Neuron (in vitro differentiated cells): ENCODE measurements around the gene COLQ.
"Not testable (repeated sequence)": the region's sequence is repeated elsewhere in the genome, so short reads cannot be mapped to it uniquely, and the experiment has no call there.

Experiments
- H2AFZ ChIP-seq: one replicate; pipeline ENCODE4 v1.6.1; 2013; ENCODE audit warnings: low read depth, mild to moderate bottlenecking, inconsistent platforms, low read length, moderate library complexity
- H3K27me3 ChIP-seq: one replicate; pipeline ENCODE4 v1.6.1; 2013; ENCODE audit warnings: low read length; ENCODE audit not compliant: insufficient read depth
- H3K36me3 ChIP-seq: one replicate; pipeline ENCODE4 v1.6.1; 2013; ENCODE audit warnings: low read length; ENCODE audit not compliant: insufficient read depth
- H3K4me1 ChIP-seq: one replicate; pipeline ENCODE4 v1.6.1; 2013; ENCODE audit warnings: low read length; ENCODE audit not compliant: insufficient read depth
- H3K4me3 ChIP-seq: 2 replicates; pipeline ENCODE4 v1.5.1; 2013; ENCODE audit warnings: mild to moderate bottlenecking, low read length, moderate library complexity
- H3K9me3 ChIP-seq: one replicate; pipeline ENCODE4 v1.6.1; 2013; ENCODE audit warnings: low read length

The COLQ gene

DNA sequence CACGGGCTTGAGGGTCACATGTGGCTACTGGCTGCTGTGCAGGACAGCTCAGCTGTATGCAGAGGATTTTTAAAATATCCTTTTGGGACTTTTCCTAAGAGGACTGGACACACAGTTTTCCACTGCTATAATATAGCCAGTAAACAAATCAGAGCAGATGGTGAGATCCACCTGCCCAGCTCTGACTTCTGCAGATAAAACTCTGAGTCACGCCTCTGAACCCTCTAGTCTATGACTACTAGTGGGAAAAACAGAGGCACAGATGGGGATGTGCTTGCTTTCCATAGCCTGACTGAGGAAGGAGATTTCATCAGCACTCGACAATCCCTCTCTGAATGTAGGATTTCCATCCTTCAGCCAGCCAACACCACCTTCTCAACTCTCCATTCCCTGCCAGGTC lies 45.1 kb downstream of the COLQ start:
- no peak overlapping the region for H3K4me3 ChIP-seq
- H3K4me1 ChIP-seq = peaks cover 12% of the 10 kb centered on the region
- no peaks in the 10 kb centered on the region for H3K36me3 ChIP-seq
- no peaks in the 10 kb centered on the region for H3K9me3 ChIP-seq
- no peaks in the 10 kb centered on the region for H3K27me3 ChIP-seq
- H2AFZ ChIP-seq = no peak overlapping the region

DNA sequence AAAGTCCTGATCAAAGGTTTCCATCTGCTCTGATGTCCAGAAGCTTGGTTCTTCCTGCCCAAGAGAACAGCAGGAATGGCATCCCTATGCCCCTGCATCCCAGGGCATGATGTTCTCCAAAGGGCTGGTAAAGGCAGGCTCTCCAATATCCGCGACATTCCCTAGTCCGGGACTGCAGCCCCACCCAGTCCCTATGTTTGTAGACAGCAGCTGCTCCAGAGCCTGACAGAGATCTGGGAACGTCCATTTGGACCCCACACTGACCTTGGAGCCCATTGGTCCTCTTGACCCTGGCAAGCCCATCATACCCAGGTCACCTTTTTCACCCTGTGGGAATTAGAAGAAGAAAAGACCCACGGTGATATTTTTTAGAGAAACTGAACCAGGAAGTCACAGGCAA lies 46.3 kb downstream of the COLQ start:
- Histone ChIP-seq H3K36me3 (no peaks in the 10 kb centered on the region), H3K27me3 (no peaks in the 10 kb centered on the region), H3K9me3 (no peaks in the 10 kb centered on the region), H2AFZ (no peak overlapping the region), H3K4me1 (peaks cover 12% of the 10 kb centered on the region), H3K4me3 (no peak overlapping the region)

DNA sequence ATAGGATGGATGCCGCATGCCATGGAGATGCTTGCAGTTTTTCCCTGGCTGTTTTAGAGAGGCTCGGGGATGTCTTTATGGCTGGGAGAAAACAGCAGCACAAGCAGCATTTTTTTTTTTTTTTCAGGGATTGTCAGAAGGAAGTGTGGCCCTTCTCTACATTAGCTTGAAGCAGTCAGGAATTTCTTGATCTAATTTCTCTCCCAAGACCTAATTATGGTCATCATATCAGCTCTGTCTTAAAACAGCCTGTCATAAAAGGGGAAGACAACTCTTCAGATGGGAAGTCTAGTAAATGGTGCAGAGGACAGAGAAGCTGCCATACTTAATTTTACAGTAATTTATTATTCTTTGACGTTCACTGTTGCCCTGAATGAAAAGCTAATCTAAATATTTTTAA lies 49.6 kb downstream of the COLQ start:
- H3K9me3 ChIP-seq = no peaks in the 10 kb centered on the region
- H3K4me3 ChIP-seq = no peak overlapping the region
- no peaks in the 10 kb centered on the region for H3K27me3 ChIP-seq
- H3K4me1 ChIP-seq = no peaks in the 10 kb centered on the region
- H3K36me3 ChIP-seq = no peaks in the 10 kb centered on the region
- H2AFZ ChIP-seq = no peak overlapping the region

DNA sequence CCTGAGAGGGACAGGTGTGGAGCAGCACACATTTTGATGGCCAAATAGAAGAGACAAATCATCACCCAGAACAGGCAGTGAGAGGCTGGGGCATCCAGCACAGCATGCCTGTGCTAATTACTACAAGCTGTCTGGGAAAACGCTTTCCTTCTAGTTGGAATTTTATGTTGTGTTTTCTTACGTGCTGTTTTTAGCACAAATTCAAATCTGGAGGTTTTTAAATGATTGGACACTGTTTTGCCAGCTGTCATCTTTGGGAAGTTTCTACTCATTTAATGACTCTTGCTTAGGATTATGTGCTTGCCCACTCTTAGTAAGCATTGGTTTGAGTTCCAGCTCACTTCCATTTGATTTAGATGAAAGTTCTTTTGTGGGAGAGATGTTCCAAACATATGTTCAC lies 50.7 kb downstream of the COLQ start:
- Histone ChIP-seq H3K36me3 (peaks cover under 1% of the 10 kb centered on the region), H3K4me1 (no peaks in the 10 kb centered on the region), H3K27me3 (no peaks in the 10 kb centered on the region), H2AFZ (no peak overlapping the region), H3K9me3 (no peaks in the 10 kb centered on the region), H3K4me3 (no peak overlapping the region)

DNA sequence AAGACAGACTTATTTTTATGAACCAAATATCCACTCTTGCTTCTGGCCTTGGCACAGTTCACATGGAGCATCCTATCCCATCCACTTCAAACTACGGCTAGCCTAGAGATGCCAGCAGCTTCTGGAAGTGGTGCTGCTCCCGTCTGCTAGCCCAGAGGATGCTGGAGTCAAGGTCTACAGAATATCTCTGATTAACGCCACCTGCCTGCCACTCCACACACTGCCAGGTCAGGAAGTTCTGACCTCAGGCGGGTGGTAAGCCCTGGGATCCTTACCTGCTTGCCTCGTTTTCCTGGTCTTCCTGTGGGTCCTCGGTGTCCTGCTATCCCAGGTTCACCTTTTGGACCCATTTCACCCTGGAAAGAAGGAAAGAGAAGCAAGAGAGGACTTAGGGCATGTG lies 51.2 kb downstream of the COLQ start:
- Histone ChIP-seq H3K36me3 (peaks cover 1% of the 10 kb centered on the region), H2AFZ (no peak overlapping the region), H3K4me1 (no peaks in the 10 kb centered on the region), H3K27me3 (no peaks in the 10 kb centered on the region), H3K9me3 (no peaks in the 10 kb centered on the region), H3K4me3 (no peak overlapping the region)

DNA sequence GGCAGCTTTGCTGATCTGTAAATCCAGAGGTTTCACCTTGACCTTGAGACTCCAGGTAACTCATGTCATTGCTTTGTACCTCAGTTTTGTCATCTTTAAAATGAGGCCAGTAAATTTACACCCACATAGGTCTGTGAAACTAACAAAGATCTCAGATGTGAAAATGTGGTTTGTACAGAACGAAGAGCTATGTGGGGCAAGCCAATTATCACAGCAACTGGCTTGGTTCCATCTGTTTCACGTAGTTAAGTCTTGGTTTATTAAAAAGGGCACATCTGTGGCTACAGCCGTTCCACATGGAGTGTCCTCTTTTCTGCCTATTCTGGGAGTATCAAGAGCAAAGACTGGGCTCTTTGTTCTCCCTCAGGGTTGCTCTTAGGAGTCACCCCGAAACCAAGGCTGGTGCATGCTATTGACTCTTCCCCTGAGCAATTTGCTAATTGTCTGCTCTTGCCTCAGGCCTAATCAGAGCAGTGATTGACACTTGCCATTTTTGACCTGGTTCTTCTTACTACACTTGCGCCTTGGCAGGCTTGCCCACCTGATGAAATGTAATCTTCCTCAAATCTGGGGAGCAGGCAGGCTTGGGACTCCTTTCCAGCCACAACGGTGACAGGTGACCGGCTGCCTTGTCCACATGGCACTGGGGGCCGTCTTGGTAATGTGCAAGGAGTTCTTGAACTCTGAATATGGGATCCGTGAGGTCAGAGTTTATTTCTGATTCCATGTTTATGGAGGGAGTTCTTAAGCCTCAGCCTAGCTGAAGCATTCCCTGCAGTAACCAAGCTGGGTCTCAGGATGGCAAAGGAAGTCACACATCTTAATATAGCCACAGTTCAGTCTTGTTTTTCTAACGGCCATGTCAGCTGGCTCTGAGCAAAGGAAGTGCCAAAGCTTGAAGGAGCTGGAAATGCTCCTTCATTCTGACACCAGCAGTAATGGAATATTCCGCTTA lies 54.0 kb downstream of the COLQ start:
- H3K36me3 ChIP-seq = peaks cover 1% of the 10 kb centered on the region
- no peak overlapping the region for H3K4me3 ChIP-seq
- H2AFZ ChIP-seq = no peak overlapping the region
- no peaks in the 10 kb centered on the region for H3K27me3 ChIP-seq
- no peaks in the 10 kb centered on the region for H3K4me1 ChIP-seq
- H3K9me3 ChIP-seq = no peaks in the 10 kb centered on the region

DNA sequence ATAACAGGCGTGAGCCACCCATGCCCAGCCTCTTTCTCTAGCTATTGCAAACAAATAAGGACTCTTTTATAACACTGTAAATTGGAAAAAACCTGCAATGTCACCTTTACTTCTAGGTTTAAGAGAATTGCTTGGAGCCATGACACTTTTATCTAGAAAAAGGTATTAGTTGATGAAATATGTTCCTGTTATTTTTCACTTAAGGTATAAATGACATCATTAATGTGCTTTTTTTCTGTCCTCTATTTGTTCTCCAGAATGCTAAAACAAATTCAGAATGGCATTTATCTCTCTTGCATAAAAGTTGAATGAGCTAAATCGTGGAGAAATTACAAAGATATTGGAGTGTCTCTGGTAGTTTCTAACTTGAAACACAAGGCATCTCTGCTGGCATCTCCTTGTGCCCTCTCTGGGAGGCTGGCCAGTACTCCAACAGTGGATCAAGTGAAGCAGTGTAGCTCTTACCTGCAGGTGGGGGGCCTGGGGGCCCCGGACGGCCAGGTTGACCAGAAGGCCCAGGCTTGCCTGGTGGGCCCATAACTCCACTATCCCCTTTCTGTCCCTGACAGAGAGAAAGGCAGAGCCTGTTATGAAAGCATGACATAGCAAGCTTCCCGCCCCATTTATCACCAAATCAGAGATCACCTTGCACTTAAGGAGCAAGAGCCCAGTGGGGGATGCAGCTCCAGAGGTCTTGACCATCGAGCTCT lies 55.5 kb downstream of the COLQ start:
- Histone ChIP-seq H3K9me3 (no peaks in the 10 kb centered on the region), H3K27me3 (no peaks in the 10 kb centered on the region), H3K4me3 (no peak overlapping the region), H3K4me1 (no peaks in the 10 kb centered on the region), H2AFZ (no peak overlapping the region), H3K36me3 (peaks cover 1% of the 10 kb centered on the region)

DNA sequence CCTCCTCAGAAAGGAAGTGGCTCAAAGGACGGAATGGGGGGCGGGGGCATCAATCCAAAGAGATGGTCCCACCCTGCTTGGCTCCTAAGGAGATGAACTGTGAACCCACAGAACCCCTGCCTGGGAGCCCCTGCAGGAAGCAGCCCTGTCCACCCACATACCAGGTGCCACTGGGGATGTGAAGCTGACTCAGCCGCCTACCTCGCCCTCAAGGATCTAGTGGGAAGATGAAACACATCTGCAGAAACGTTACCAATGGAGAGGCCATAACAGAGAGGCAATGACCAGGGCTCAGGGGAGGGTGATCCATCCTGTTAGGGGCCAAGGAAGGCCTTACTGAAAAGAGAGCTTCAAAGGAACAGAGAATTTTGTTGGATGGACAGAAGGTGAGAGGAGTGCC lies 59.1 kb downstream of the COLQ start:
- no peak overlapping the region for H2AFZ ChIP-seq
- H3K36me3 ChIP-seq = peaks cover 1% of the 10 kb centered on the region
- H3K4me1 ChIP-seq = no peaks in the 10 kb centered on the region
- no peak overlapping the region for H3K4me3 ChIP-seq
- no peaks in the 10 kb centered on the region for H3K27me3 ChIP-seq
- no peaks in the 10 kb centered on the region for H3K9me3 ChIP-seq

DNA sequence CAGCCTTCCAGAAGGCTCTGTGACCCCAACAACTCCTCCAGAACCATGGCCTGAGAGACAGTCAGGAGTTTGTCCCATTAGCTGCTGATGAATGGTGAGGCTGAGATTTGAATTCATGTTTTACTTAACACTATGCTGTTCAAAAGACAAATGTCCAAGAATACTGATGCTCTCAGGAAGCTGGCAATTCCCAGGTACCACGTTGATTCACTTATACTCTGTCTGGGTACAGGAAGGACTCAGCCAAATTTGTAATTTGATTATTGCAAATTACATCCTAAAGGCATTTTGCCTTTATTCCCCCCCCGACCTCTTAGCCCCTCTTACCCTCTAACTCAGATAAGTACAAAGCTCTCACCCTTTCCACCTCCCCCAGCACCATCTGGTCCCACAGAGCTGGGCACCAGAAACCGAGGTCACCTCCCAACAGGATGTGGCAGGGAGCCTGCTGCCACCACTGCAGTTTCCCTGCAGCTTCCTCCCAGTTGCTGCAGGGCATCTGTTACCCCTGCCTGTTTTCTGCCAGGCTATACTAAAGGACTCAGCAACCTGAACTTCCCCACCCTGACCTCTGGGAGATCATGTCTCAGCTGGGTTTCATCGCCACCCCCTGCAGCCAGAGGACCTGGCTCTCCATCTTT lies 60.5 kb downstream of the COLQ start:
- Histone ChIP-seq H3K36me3 (peaks cover 1% of the 10 kb centered on the region), H3K4me1 (no peaks in the 10 kb centered on the region), H2AFZ (no peak overlapping the region), H3K9me3 (no peaks in the 10 kb centered on the region), H3K4me3 (no peak overlapping the region), H3K27me3 (no peaks in the 10 kb centered on the region)

DNA sequence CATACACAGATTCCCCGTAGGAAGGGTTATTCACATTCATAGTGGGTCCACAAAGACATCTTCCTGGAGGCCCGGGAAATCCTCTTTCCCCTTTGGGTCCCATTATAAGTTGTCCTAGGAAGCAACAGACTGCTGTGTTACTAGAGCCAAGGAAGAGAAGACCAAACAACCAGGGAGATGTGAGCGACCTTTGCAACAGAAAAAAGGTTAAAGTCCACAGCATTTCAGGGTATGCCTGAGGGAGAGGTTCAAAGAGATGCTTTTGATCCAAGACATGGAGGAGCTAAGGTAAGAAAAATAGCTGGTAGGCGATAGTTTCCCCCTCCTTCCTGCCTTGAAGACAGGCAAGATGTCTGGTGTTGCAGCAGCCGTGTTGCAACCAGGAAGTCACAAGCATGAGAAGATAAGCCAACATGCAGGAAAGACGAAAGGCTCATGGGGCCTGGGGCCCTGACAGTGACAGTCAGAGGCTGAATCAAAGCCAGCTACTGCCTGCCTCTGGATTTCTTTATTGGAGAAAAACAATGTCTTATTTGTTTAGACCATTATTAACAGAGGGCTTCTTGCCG lies 63.2 kb downstream of the COLQ start:
- Histone ChIP-seq H3K27me3 (no peaks in the 10 kb centered on the region), H3K9me3 (no peaks in the 10 kb centered on the region), H3K36me3 (no peaks in the 10 kb centered on the region), H2AFZ (no peak overlapping the region), H3K4me1 (no peaks in the 10 kb centered on the region), H3K4me3 (no peak overlapping the region)

DNA sequence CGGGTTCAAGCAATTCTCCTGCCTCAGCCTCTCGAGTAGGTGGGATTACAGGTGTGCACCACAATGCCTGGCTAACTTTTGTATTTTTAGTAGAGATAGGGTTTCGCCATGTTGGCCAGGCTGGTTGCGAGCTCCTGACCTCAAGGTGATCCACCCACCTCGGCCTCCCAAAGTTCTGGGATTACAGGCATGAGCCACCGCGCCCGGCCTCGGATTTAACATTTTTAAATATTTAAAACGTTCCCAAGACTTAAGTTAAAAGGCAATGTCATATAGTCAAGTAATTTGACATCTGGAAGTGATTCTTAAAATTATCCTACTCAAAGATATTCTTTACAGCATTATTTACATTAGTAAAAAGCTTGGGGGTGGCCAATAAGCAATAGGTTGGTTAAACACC lies 64.6 kb downstream of the COLQ start:
- not testable (repeated sequence) for H3K36me3 ChIP-seq

DNA sequence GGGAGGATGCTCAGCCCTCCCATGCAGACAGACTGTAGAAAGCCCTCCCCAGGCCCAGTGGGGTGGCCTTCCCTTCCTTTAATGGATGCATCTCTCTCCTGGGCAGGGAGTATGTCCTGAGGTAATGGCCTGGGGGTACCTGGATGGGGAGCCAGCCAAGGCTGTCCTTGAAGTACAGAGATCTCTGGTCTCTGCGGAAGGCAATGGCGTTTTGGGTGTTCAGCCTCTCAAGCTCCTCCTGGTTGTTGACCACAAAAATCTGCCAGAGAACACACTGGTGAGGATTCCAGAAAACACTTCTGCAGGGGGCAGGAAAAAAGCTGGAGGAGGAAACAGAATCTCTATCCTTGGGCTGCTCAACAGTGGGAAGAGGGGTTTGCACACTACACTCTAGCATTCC lies 65.2 kb downstream of the COLQ start:
- no peaks in the 10 kb centered on the region for H3K4me1 ChIP-seq
- H3K36me3 ChIP-seq = no peaks in the 10 kb centered on the region
- H3K9me3 ChIP-seq = no peaks in the 10 kb centered on the region
- H3K27me3 ChIP-seq = no peaks in the 10 kb centered on the region
- H2AFZ ChIP-seq = no peak overlapping the region
- H3K4me3 ChIP-seq = no peak overlapping the region

More for the DNA sequence above, 64.6 kb downstream of the COLQ start:
- not testable (repeated sequence) for H3K9me3 ChIP-seq, H3K4me3 ChIP-seq, H3K4me1 ChIP-seq, H2AFZ ChIP-seq, H3K27me3 ChIP-seq

DNA sequence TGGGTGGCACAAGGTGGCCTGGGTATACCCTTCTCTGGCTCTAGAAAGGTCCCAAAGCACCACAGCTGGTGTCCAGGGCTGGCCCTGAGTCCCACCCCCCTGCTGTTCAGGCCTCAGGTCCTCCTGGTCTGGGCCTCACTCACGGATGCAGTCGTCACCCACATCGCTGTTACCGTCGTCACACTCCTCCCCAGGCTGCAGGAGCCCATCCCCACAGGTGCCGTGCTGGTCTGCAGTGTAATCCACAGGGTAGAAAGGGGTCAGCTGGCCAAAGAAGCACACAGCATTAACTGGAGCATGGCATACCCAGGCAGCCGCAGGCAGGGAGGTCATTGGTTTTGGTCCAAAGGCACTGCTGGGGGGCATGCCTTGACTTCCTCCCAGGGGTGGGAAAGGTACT lies 65.8 kb downstream of the COLQ start:
- H3K27me3 ChIP-seq = no peaks in the 10 kb centered on the region
- no peak overlapping the region for H3K4me3 ChIP-seq
- no peaks in the 10 kb centered on the region for H3K36me3 ChIP-seq
- no peaks in the 10 kb centered on the region for H3K4me1 ChIP-seq
- no peak overlapping the region for H2AFZ ChIP-seq
- H3K9me3 ChIP-seq = no peaks in the 10 kb centered on the region
